ENCODE measurements around the gene ATP10D. TPM values are rescaled to one million over a fixed set of nuclear protein-coding genes. Genes with fewer than 3 reads are reported as not detected.
"Not testable (repeated sequence)": the region's sequence is repeated elsewhere in the genome, so short reads cannot be mapped to it uniquely, and the experiment has no call there.

ATP10D gene
- total RNA-seq, 2 experiments from 2014 or later, result 10.9 to 16.1 TPM

GRCh38 chr4:47473141-47473750 is 11.8 kb upstream of the ATP10D start:
- no peak for DNase-seq
- H3K36me3 Mint-ChIP-seq, result no peaks in the 10 kb centered on the region
- ATAC-seq (ENCODE audit: low read depth), result no peak
- H3K4me1 Mint-ChIP-seq, result no peaks in the 10 kb centered on the region
- H3K9me3 Mint-ChIP-seq, result no peaks in the 10 kb centered on the region
- POLR2A ChIA-PET, result no interaction called here
- H3K4me3 Mint-ChIP-seq, result no peak overlapping the region
- H3K27me3 Mint-ChIP-seq, result peaks cover 11% of the 10 kb centered on the region
- H3K27ac Mint-ChIP-seq, result no peak overlapping the region

GRCh38 chr4:47474799-47475198 is 10.3 kb upstream of the ATP10D start:
- Mint-ChIP-seq H3K27ac (no peak overlapping the region), H3K4me3 (no peak overlapping the region), H3K36me3 (no peaks in the 10 kb centered on the region), H3K9me3 (no peaks in the 10 kb centered on the region), H3K4me1 (peaks cover 2% of the 10 kb centered on the region), H3K27me3 (peaks cover 4% of the 10 kb centered on the region)
- DNase-seq, result no peak
- no peak for ATAC-seq (ENCODE audit: low read depth)
- POLR2A ChIA-PET, result interaction anchor here (1.0 kb wide), 1 partner anchor 11 kb away, joined by 3 read pairs; the partner anchor contains the start of gene COMMD8

GRCh38 chr4:47475411-47475810 is 9.7 kb upstream of the ATP10D start:
- Mint-ChIP-seq H3K4me1 (peaks cover 2% of the 10 kb centered on the region), H3K4me3 (no peak overlapping the region), H3K27ac (no peak overlapping the region), H3K36me3 (no peaks in the 10 kb centered on the region), H3K27me3 (peaks cover 4% of the 10 kb centered on the region), H3K9me3 (no peaks in the 10 kb centered on the region)
- POLR2A ChIA-PET, result interaction anchor here (1.0 kb wide), 1 partner anchor 11 kb away, joined by 3 read pairs; the partner anchor contains the start of gene COMMD8
- DNase-seq (no peak), ATAC-seq (ENCODE audit: low read depth) (no peak)

GRCh38 chr4:47478804-47479203 is 6.3 kb upstream of the ATP10D start:
- H3K36me3 Mint-ChIP-seq, result no peaks in the 10 kb centered on the region
- ATAC-seq (ENCODE audit: low read depth) (no peak), DNase-seq (no peak)
- H3K27me3 Mint-ChIP-seq, result peaks cover 4% of the 10 kb centered on the region
- H3K4me1 Mint-ChIP-seq, result peaks cover 7% of the 10 kb centered on the region
- H3K9me3 Mint-ChIP-seq, result no peaks in the 10 kb centered on the region
- no peak overlapping the region for H3K4me3 Mint-ChIP-seq
- no peak overlapping the region for H3K27ac Mint-ChIP-seq
- POLR2A ChIA-PET, result no interaction called here

GRCh38 chr4:47482326-47482725 is 2.7 kb upstream of the ATP10D start:
- POLR2A ChIA-PET, result no interaction called here
- DNase-seq (no peak), ATAC-seq (ENCODE audit: low read depth) (no peak)
- H3K36me3 Mint-ChIP-seq, result no peaks in the 10 kb centered on the region
- H3K4me3 Mint-ChIP-seq, result no peak overlapping the region
- no peaks in the 10 kb centered on the region for H3K9me3 Mint-ChIP-seq
- H3K27ac Mint-ChIP-seq, result no peak overlapping the region
- peaks cover 4% of the 10 kb centered on the region for H3K27me3 Mint-ChIP-seq
- peaks cover 19% of the 10 kb centered on the region for H3K4me1 Mint-ChIP-seq

- H3K4me1 Mint-ChIP-seq, result peaks cover 19% of the 10 kb centered on the region
- peaks cover under 1% of the 10 kb centered on the region for H3K36me3 Mint-ChIP-seq
- no peak overlapping the region for H3K27ac Mint-ChIP-seq
- POLR2A ChIA-PET, result interaction anchor here (2.8 kb wide), 1 partner anchor 20 kb away, joined by 25 read pairs; the partner anchor contains the start of gene COMMD8
- no peak for ATAC-seq (ENCODE audit: low read depth)
- no peak for DNase-seq
- H3K27me3 Mint-ChIP-seq, result peaks cover 4% of the 10 kb centered on the region
- no peak overlapping the region for H3K4me3 Mint-ChIP-seq
- H3K9me3 Mint-ChIP-seq, result no peaks in the 10 kb centered on the region
Measured at GRCh38 chr4:47483745-47484144, 1.3 kb upstream of the ATP10D start.

- ATAC-seq (ENCODE audit: low read depth), result no peak
- Mint-ChIP-seq H3K4me1 (peaks cover 17% of the 10 kb centered on the region), H3K9me3 (no peaks in the 10 kb centered on the region), H3K27ac (peak overlapping the region; percentile 81), H3K36me3 (peaks cover 4% of the 10 kb centered on the region), H3K27me3 (peaks cover 2% of the 10 kb centered on the region), H3K4me3 (peak overlapping the region; percentile 99)
- POLR2A ChIA-PET, result interaction anchor here (2.8 kb wide), 1 partner anchor 21 kb away, joined by 25 read pairs; the partner anchor contains the start of gene COMMD8
- DNase-seq, result no peak
Measured at GRCh38 chr4:47484168-47484567, 907 bp upstream of the ATP10D start.

GRCh38 chr4:47485768-47486167 is 693 bp downstream of the ATP10D start:
- H3K27me3 Mint-ChIP-seq, result no peaks in the 10 kb centered on the region
- H3K36me3 Mint-ChIP-seq, result peaks cover 4% of the 10 kb centered on the region
- DNase-seq, result no peak
- H3K4me3 Mint-ChIP-seq, result peak overlapping the region; percentile 99
- POLR2A ChIA-PET, result interaction anchor here (0.5 to 1.1 kb wide), 3 partner anchors 24 to 48 kb away, joined by 3 to 5 read pairs (median 3); no protein-coding TSS in a partner anchor
- no peaks in the 10 kb centered on the region for H3K9me3 Mint-ChIP-seq
- H3K27ac Mint-ChIP-seq, result peak overlapping the region; percentile 95
- H3K4me1 Mint-ChIP-seq, result peaks cover 22% of the 10 kb centered on the region
- ATAC-seq (ENCODE audit: low read depth), result no peak

GRCh38 chr4:47486231-47486673 is 1.2 kb downstream of the ATP10D start:
- DNase-seq, result no peak
- H3K9me3 Mint-ChIP-seq, result no peaks in the 10 kb centered on the region
- no peak for ATAC-seq (ENCODE audit: low read depth)
- peaks cover 22% of the 10 kb centered on the region for H3K4me1 Mint-ChIP-seq
- peak overlapping the region; percentile 99 for H3K4me3 Mint-ChIP-seq
- POLR2A ChIA-PET, result interaction anchor here (0.7 kb wide), 1 partner anchor 39 kb away, joined by 5 read pairs; no protein-coding TSS in a partner anchor
- peaks cover 6% of the 10 kb centered on the region for H3K36me3 Mint-ChIP-seq
- no peaks in the 10 kb centered on the region for H3K27me3 Mint-ChIP-seq
- peak overlapping the region; percentile 95 for H3K27ac Mint-ChIP-seq

GRCh38 chr4:47486727-47487126 is 1.7 kb downstream of the ATP10D start:
- H3K4me3 Mint-ChIP-seq; H3K9me3 Mint-ChIP-seq; H3K36me3 Mint-ChIP-seq; H3K27me3 Mint-ChIP-seq; ATAC-seq (ENCODE audit: low read depth); DNase-seq; H3K27ac Mint-ChIP-seq: not testable (repeated sequence)
- POLR2A ChIA-PET, result interaction anchor here (0.7 kb wide), 1 partner anchor 38 kb away, joined by 5 read pairs; no protein-coding TSS in a partner anchor
- peaks cover 22% of the 10 kb centered on the region for H3K4me1 Mint-ChIP-seq

- Mint-ChIP-seq H3K4me1 (peaks cover 21% of the 10 kb centered on the region), H3K27me3 (no peaks in the 10 kb centered on the region), H3K27ac (no peak overlapping the region), H3K36me3 (peaks cover 6% of the 10 kb centered on the region), H3K4me3 (no peak overlapping the region), H3K9me3 (no peaks in the 10 kb centered on the region)
- ATAC-seq (ENCODE audit: low read depth) (no peak), DNase-seq (no peak)
- POLR2A ChIA-PET, result no interaction called here
Measured at GRCh38 chr4:47488706-47489105, 3.6 kb downstream of the ATP10D start.

GRCh38 chr4:47490550-47490949 is 5.5 kb downstream of the ATP10D start:
- H3K27me3 Mint-ChIP-seq, result no peaks in the 10 kb centered on the region
- ATAC-seq (ENCODE audit: low read depth), result peak; percentile 47
- H3K4me1 Mint-ChIP-seq, result peaks cover 13% of the 10 kb centered on the region
- no peak for DNase-seq
- H3K36me3 Mint-ChIP-seq, result peaks cover 6% of the 10 kb centered on the region
- no peaks in the 10 kb centered on the region for H3K9me3 Mint-ChIP-seq
- H3K4me3 Mint-ChIP-seq, result no peak overlapping the region
- POLR2A ChIA-PET, result no interaction called here
- no peak overlapping the region for H3K27ac Mint-ChIP-seq

- H3K4me3 Mint-ChIP-seq, result no peak overlapping the region
- no peaks in the 10 kb centered on the region for H3K27me3 Mint-ChIP-seq
- no peak for DNase-seq
- no peak for ATAC-seq (ENCODE audit: low read depth)
- peaks cover 6% of the 10 kb centered on the region for H3K36me3 Mint-ChIP-seq
- no peak overlapping the region for H3K27ac Mint-ChIP-seq
- POLR2A ChIA-PET, result interaction anchor here (0.6 kb wide), 1 partner anchor 39 kb away, joined by 3 read pairs; no protein-coding TSS in a partner anchor
- peaks cover 9% of the 10 kb centered on the region for H3K4me1 Mint-ChIP-seq
- no peaks in the 10 kb centered on the region for H3K9me3 Mint-ChIP-seq
Measured at GRCh38 chr4:47493238-47494123, 8.4 kb downstream of the ATP10D start.

All from activated naive CD8-positive, alpha-beta T cell treated with anti-CD3 and anti-CD28 coated beads, Interleukin-2, amount 10 ng/mL, durations not matched to agents 7 days and 5 days (primary cell).